Right lobe of liver (tissue), 4 donors: ENCODE measurements around the gene SBF2.

Experiments
- POLR2A ChIP-seq: fragments of 450-650 bp; IDR thresholded peaks from one replicate; pipeline ENCODE4 v1.6.1; 2017; ENCODE audit warnings: antibody characterized with exemption, mild to moderate bottlenecking
- TF ChIP-seq, protein P1 (sequence below), 4 donors: fragments of 200-600 bp in 3 of 4; fragments of 450-650 bp in 1 of 4; IDR thresholded peaks; one replicate each; pipeline versions ENCODE4 v1.5.1 to v1.8.0; 2016 to 2022; ENCODE audit warnings: antibody characterized with exemption in 4 of 4, mild to moderate bottlenecking in 2 of 4
- donor health status: DM: no; HTN: no; CAD: no.
- donor health status: DM: no; HTN: no; CAD: no.
- donor health status: DM: no; HTN: yes; CAD: no.

DNA sequence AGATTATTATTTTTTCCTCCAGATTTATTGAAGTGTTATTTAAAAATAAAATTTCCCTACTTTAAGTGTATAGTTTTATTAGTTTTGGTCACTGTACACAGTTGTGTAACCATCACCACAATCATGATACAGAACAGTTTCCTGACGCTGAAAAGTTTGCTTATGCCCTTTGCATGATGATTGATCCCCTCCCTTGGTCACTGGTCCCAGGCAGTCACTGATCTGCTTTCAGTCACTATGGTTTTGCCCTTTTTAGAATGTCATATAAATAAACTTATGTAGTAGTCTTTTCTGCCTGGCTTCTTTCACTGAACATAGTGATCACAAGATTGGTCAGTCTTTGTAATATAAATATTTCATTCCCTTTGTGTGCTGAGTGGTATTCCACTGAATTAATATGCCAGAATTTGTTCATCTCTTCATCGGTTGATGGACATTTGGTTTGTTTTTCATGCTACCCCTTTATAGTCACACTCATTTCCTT lies 489.6 kb downstream of the SBF2 start:
- TF ChIP-seq, protein P1, sequence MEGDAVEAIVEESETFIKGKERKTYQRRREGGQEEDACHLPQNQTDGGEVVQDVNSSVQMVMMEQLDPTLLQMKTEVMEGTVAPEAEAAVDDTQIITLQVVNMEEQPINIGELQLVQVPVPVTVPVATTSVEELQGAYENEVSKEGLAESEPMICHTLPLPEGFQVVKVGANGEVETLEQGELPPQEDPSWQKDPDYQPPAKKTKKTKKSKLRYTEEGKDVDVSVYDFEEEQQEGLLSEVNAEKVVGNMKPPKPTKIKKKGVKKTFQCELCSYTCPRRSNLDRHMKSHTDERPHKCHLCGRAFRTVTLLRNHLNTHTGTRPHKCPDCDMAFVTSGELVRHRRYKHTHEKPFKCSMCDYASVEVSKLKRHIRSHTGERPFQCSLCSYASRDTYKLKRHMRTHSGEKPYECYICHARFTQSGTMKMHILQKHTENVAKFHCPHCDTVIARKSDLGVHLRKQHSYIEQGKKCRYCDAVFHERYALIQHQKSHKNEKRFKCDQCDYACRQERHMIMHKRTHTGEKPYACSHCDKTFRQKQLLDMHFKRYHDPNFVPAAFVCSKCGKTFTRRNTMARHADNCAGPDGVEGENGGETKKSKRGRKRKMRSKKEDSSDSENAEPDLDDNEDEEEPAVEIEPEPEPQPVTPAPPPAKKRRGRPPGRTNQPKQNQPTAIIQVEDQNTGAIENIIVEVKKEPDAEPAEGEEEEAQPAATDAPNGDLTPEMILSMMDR (IDR thresholded peaks at IDR 0.05): no peak
- TF ChIP-seq POLR2A: no peak
